Thoracic aorta (tissue), 2 donors: Measurements from ENCODE around the gene FBXO3. TPM values are rescaled to one million over a fixed set of nuclear protein-coding genes. Genes with fewer than 3 reads are reported as not detected.

ENCODE experiments used
- ATAC-seq: fragments of 150-250 bp; one replicate; pipeline ENCODE4 v1.8.0; 2017; ENCODE audit warnings: low read depth; ENCODE audit not compliant: insufficient number of reproducible peaks, low FRiP score
- DNase-seq: peaks from one replicate; pipeline ENCODE4 v3.0.0-alpha.2; 2020; ENCODE audit warnings: low spot score
- H3K27ac ChIP-seq, 2 donors: fragments of 200-600 bp; sonication (generic); 1 replicate in 1 of 2; 2 replicates in 1 of 2; pipeline ENCODE4 v1.5.1; 2016; ENCODE audit warnings: mild to moderate bottlenecking in 2 of 2, moderate library complexity in 2 of 2
- H3K27me3 ChIP-seq: fragments of 200-600 bp; sonication (generic); replicated peaks from 2 replicates; pipeline ENCODE4 v1.6.0; 2016; ENCODE audit warnings: mild to moderate bottlenecking; ENCODE audit not compliant: insufficient read depth
- H3K36me3 ChIP-seq: fragments of 200-600 bp; sonication (generic); one replicate; pipeline ENCODE4 v1.5.1; 2016
- H3K4me1 ChIP-seq, 2 donors: fragments of 200-600 bp; sonication (generic); 1 replicate in 1 of 2; 2 replicates in 1 of 2; pipeline versions ENCODE4 v1.5.1 to v1.6.0; 2016; ENCODE audit warnings: low read depth in 2 of 2, mild to moderate bottlenecking in 1 of 2; ENCODE audit not compliant: control insufficient read depth in 1 of 2
- H3K4me3 ChIP-seq: fragments of 200-600 bp; sonication (generic); 2 replicates; pipeline ENCODE4 v1.5.1; 2016; ENCODE audit warnings: mild to moderate bottlenecking
- H3K9me3 ChIP-seq: fragments of 200-600 bp; sonication (generic); 2 replicates; pipeline ENCODE4 v1.5.1; 2016
- CTCF ChIP-seq: fragments of 200-600 bp; sonication (generic); IDR thresholded peaks from one replicate; pipeline ENCODE4 v1.5.1; 2019; ENCODE audit warnings: antibody characterized with exemption
- total RNA-seq, 2 donors: library from RNA; depleted of rRNA; stranded (reverse); fragments of >200 nt; gene quantifications; one replicate each; pipeline versions ENCODE4 v1.1.0 to v1.2.3, GENCODE V29; 2016

FBXO3 gene
- total RNA-seq, 2 donors from 2014 or later: 35.1 to 73.8 TPM

- H3K4me1 ChIP-seq: peaks cover 31 to 45% of the 10 kb centered on the region in 2 donors
- H3K36me3 ChIP-seq: peaks cover 4% of the 10 kb centered on the region
- no peaks in the 10 kb centered on the region for H3K27me3 ChIP-seq
- no peak for ATAC-seq
- DNase-seq: no peak
- peak overlapping the region; percentile 58 to 71 for H3K27ac ChIP-seq
- TF ChIP-seq CTCF: no peak
- no peaks in the 10 kb centered on the region for H3K9me3 ChIP-seq
- H3K4me3 ChIP-seq: no peak overlapping the region
Measured at GRCh38 chr11:33725496-33725895, 48.8 kb downstream of the FBXO3 start.

- no peak for TF ChIP-seq CTCF
- Histone ChIP-seq H3K27me3 (no peaks in the 10 kb centered on the region), H3K9me3 (no peaks in the 10 kb centered on the region), H3K36me3 (peaks cover 4% of the 10 kb centered on the region), H3K4me1 (peaks cover 31 to 44% of the 10 kb centered on the region in 2 donors), H3K27ac (peak overlapping the region; percentile 58 to 71), H3K4me3 (no peak overlapping the region)
- ATAC-seq (no peak), DNase-seq (no peak)
Measured at GRCh38 chr11:33724644-33725035, 49.7 kb downstream of the FBXO3 start.

GRCh38 chr11:33723238-33723881, 51.0 kb downstream of the FBXO3 start:
- DNase-seq (no peak), ATAC-seq (peak; percentile 23)
- Histone ChIP-seq H3K27ac (peak overlapping the region; percentile 58 to 71), H3K4me1 (peaks cover 31 to 44% of the 10 kb centered on the region in 2 donors), H3K27me3 (no peaks in the 10 kb centered on the region), H3K36me3 (peaks cover 8% of the 10 kb centered on the region), H3K4me3 (no peak overlapping the region), H3K9me3 (no peaks in the 10 kb centered on the region)
- TF ChIP-seq CTCF: no peak

- Histone ChIP-seq H3K4me1 (peaks cover 31 to 44% of the 10 kb centered on the region in 2 donors), H3K36me3 (peaks cover 13% of the 10 kb centered on the region), H3K27ac (peak overlapping the region; percentile 58 to 71), H3K4me3 (no peak overlapping the region), H3K27me3 (no peaks in the 10 kb centered on the region), H3K9me3 (no peaks in the 10 kb centered on the region)
- no peak for ATAC-seq
- DNase-seq: no peak
- no peak for TF ChIP-seq CTCF
Measured at GRCh38 chr11:33722590-33723234, 51.6 kb downstream of the FBXO3 start.

DNA sequence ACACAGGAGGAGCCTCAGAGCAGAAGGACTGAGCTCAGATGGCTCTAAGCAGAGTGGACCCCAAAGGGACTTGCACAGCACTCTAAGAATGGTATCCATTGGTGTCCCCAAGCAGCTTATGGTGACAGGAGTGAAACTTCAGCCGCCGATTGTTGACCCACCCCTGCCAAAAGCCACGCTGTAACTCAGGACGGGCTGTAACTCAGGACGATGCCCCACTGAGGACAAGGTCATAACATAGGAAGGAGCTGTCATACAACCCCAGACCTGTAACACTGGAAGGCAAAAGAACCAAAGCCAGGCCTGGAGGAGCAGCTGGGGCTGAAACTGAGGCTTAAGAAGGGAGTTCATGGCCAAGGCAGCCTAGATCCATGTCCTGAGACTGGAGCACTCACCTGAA, 52.3 kb downstream of the FBXO3 start:
- no peak for DNase-seq
- no peak overlapping the region for H3K4me3 ChIP-seq
- H3K36me3 ChIP-seq: peaks cover 13% of the 10 kb centered on the region
- no peak for ATAC-seq
- H3K27ac ChIP-seq: peak overlapping the region; percentile 58 to 71
- H3K4me1 ChIP-seq: peaks cover 31 to 44% of the 10 kb centered on the region in 2 donors
- no peaks in the 10 kb centered on the region for H3K9me3 ChIP-seq
- TF ChIP-seq CTCF: no peak
- no peaks in the 10 kb centered on the region for H3K27me3 ChIP-seq
